Left ventricle myocardium inferior (tissue), 1 donor: ENCODE measurements around the gene PPAN. TPM values are rescaled to one million over a fixed set of nuclear protein-coding genes. Genes with fewer than 3 reads are reported as not detected.

Experiments
- DNase-seq: peaks from one replicate; pipeline ENCODE4 v3.0.0-alpha.2; 2020
- H3K27ac ChIP-seq: fragments of 200-600 bp; replicated peaks from 2 replicates; pipeline ENCODE4 v1.8.0; 2021
- H3K27me3 ChIP-seq: fragments of 200-600 bp; 2 replicates; pipeline ENCODE4 v1.8.0; 2021; ENCODE audit warnings: low read depth
- H3K36me3 ChIP-seq: fragments of 200-600 bp; 2 replicates; pipeline ENCODE4 v1.8.0; 2021
- H3K4me1 ChIP-seq: fragments of 200-600 bp; 2 replicates; pipeline ENCODE4 v1.8.0; 2021
- H3K4me3 ChIP-seq: fragments of 200-600 bp; 2 replicates; pipeline ENCODE4 v1.8.0; 2021; ENCODE audit warnings: mild to moderate bottlenecking, moderate library complexity
- H3K9me3 ChIP-seq: fragments of 200-600 bp; replicated peaks from 2 replicates; pipeline ENCODE4 v1.8.0; 2021
- intact Hi-C: fragments of 100-400 bp; cut with micrococcal nuclease; formaldehyde crosslinking; loops from one replicate; pipeline ENCODE4 v1.11.0; 2022
- total RNA-seq: library from RNA; stranded (reverse); fragmentation: NEBNext Ultra II Directional; extraction: Animal tissue kit (Norgen Biotek cat#: 25700); gene quantifications from one replicate; pipeline ENCODE4 v1.2.1, GENCODE V29; 2021
- TF ChIP-seq, protein P1 (sequence below): fragments of 200-600 bp; IDR thresholded peaks from 2 replicates; pipeline ENCODE4 v1.8.0; 2021; ENCODE audit warnings: antibody characterized with exemption, mild to moderate bottlenecking, borderline replicate concordance
- donor health status: DM: no; HTN: yes; CAD: no; lungs with severe emphysema.

The PPAN gene
- total RNA-seq, 1 donor from 2014 or later: 23.6 TPM

DNA sequence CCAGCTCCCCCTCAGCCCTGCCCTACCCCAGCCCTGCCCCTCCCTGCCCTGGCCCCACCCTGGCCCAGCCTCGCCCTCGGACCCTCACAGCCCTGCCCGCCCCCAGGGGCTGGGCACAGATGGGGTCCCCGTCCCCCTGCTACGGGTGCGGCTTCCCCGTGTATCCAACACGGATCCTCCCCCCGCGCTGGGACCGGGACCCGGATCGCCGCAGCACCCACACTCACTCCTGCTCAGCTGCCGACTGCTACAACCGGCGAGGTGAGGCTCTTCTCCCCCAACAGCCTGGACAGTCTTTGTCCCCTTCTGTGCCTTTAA lies 14.8 kb upstream of the PPAN start:
- Histone ChIP-seq H3K27me3 (peaks cover 5% of the 10 kb centered on the region), H3K9me3 (peaks cover 5% of the 10 kb centered on the region), H3K27ac (no peak overlapping the region), H3K36me3 (peaks cover 32% of the 10 kb centered on the region), H3K4me1 (peaks cover 17% of the 10 kb centered on the region), H3K4me3 (no peak overlapping the region)
- intact Hi-C loops: no loop called here
- TF ChIP-seq, protein P1, sequence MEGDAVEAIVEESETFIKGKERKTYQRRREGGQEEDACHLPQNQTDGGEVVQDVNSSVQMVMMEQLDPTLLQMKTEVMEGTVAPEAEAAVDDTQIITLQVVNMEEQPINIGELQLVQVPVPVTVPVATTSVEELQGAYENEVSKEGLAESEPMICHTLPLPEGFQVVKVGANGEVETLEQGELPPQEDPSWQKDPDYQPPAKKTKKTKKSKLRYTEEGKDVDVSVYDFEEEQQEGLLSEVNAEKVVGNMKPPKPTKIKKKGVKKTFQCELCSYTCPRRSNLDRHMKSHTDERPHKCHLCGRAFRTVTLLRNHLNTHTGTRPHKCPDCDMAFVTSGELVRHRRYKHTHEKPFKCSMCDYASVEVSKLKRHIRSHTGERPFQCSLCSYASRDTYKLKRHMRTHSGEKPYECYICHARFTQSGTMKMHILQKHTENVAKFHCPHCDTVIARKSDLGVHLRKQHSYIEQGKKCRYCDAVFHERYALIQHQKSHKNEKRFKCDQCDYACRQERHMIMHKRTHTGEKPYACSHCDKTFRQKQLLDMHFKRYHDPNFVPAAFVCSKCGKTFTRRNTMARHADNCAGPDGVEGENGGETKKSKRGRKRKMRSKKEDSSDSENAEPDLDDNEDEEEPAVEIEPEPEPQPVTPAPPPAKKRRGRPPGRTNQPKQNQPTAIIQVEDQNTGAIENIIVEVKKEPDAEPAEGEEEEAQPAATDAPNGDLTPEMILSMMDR: no peak
- no peak for DNase-seq

DNA sequence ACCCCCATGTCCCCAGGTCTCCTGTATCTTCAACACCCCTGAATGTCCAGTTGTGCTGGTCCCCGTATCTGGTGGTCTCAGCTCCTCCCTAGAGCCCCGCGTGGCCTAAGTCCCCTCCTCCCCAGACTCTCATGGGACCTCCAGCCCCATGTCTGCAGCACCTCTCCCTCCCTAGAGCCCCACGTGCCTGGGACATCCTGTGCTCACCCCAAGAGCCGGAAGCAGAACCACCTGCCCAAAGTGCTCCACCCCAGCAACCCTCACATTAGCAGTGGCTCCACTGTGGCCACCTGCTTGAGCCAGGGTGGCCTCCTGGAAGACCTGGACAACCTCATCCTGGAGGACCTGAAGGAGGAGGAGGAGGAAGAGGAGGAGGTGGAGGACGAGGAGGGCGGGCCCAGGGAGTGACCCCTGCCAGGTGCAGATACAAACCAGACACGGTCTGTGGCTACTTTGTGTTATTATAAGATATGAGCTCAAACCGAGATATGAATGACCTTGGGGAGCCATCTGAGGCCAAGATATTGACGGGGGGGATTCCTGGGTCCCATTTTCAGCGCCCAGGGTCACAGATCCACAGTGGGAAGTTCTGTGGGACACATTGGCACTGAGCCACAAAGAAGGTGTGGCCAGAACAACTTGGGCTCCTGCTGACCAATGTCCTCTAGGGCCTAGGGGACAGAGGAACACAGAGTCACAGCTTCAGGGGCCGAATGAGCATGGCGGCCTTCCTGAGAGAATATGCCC lies 14.1 kb upstream of the PPAN start:
- Histone ChIP-seq H3K9me3 (peaks cover 5% of the 10 kb centered on the region), H3K4me1 (peaks cover 16% of the 10 kb centered on the region), H3K27ac (no peak overlapping the region), H3K27me3 (peaks cover 5% of the 10 kb centered on the region), H3K36me3 (peaks cover 32% of the 10 kb centered on the region), H3K4me3 (no peak overlapping the region)
- intact Hi-C loops: no loop called here
- no peak for DNase-seq
- TF ChIP-seq, protein P1: no peak

DNA sequence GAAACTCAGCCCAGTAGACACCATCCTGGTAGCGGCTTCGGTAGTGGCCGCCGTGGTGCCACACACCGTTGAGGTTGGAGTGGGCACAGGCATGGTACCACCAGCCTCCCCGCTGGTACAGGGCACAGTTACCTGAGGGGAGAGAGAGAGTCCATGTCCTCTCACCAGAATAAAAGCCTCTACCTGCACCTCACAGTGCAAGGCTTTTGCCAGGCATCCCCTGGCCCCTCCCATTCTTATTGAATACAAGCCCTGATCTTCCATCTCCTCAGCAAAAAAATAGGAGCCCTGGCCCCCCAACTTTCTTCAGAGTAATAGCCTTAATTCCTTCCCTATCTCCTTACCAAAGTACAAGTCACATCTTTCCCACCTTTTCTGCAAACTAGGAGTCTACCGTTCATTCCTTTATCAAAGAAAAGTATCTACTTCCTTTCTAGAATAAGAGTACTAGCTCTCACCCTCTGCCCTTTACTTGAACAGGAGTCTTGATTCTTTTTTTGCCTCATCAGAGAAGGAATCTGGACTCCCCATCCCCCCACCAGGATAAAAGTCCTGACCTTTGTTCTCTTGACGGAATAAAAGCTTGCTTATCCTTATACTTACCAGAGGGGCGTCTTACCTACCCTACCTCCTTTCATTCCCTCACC lies 13.4 kb upstream of the PPAN start:
- Histone ChIP-seq H3K4me3 (no peak overlapping the region), H3K27ac (no peak overlapping the region), H3K9me3 (peaks cover 5% of the 10 kb centered on the region), H3K4me1 (peaks cover 14% of the 10 kb centered on the region), H3K27me3 (peaks cover 5% of the 10 kb centered on the region), H3K36me3 (peaks cover 32% of the 10 kb centered on the region)
- DNase-seq: no peak
- TF ChIP-seq, protein P1: no peak
- intact Hi-C loops: no loop called here

DNA sequence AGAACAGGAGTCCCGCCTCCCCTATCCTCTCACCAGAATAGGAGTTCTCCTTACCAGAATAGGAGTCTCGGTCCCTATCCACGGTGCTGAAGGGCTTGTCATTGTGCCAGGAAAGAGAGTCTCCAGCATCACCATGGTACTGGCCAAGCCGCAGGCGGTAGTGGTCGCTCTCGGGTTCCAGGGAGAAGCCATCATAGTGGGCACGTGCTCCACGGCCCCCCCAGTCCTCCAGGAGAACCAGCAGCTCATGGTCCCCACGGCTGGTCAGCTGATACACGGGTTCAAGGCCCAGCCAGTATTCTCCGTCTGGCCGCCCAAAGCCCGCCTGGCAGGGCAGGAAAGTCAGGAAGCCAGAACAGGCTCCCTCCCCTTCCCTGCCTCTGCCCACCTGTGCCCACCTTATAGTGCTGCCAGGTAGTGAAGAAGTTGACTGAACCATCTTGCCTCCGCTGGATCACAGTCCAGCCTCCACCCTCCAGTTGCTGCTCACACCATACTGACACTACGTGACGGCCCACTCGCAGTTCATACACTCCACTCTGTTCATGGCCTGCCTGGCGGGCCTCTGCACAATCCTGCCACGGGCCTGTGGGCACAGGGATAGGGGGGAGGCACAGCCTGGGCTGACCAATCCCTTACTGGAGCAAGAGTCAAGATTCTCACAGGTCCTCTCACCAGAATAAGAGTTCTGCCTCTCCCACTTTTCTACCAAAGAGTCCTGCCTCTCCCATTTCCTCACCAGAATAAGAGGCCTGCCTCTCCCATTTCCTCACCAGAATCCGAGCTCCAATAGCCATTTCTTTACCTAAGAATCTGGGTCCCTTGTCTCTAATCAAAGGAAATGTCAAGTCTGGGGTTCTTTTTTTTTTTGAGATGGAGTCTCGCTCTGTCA lies 12.6 kb upstream of the PPAN start:
- peaks cover 5% of the 10 kb centered on the region for H3K9me3 ChIP-seq
- peaks cover 32% of the 10 kb centered on the region for H3K36me3 ChIP-seq
- intact Hi-C loops: no loop called here
- peaks cover 14% of the 10 kb centered on the region for H3K4me1 ChIP-seq
- H3K27ac ChIP-seq: no peak overlapping the region
- no peak for DNase-seq
- H3K27me3 ChIP-seq: peaks cover 5% of the 10 kb centered on the region
- TF ChIP-seq, protein P1: no peak
- H3K4me3 ChIP-seq: no peak overlapping the region

DNA sequence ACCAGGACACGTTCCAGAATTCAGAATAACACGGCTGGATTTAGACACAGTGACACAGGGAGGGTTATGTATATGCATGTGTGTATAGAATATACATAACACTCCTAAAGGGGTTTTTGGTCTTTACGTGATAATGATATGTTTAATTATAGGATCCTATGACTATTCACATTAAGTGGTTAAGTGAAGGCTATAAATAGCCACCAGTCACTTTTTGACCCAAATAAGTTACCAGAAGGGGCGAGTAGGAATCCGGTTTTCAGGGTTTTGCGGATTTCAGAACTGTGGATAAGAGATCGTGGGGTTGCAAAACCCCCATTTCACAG lies 10.6 kb upstream of the PPAN start:
- Histone ChIP-seq H3K4me3 (peak overlapping the region; percentile 70), H3K4me1 (peaks cover 14% of the 10 kb centered on the region), H3K36me3 (peaks cover 19% of the 10 kb centered on the region), H3K27ac (peak overlapping the region; percentile 71), H3K9me3 (peaks cover 5% of the 10 kb centered on the region), H3K27me3 (peaks cover 5% of the 10 kb centered on the region)
- TF ChIP-seq, protein P1: no peak
- DNase-seq: no peak
- intact Hi-C loops: no loop called here
